GM10266 (cell line): Measurements from ENCODE around the gene CST7.

Source experiments
- DNase-seq: peaks from one replicate; pipeline ENCODE4 v3.0.0; 2012; ENCODE audit errors: extremely low spot score
- CTCF ChIP-seq: IDR thresholded peaks from 2 replicates; pipeline ENCODE4 v1.5.1; 2012; ENCODE audit warnings: mild to moderate bottlenecking, low read depth; ENCODE audit not compliant: control insufficient read depth, insufficient read depth; ENCODE audit errors: missing control alignments

Gene CST7

GRCh38 chr20:24985802-24986201, 36.7 kb downstream of the CST7 start:
- no peak for DNase-seq
- no peak for TF ChIP-seq CTCF

- TF ChIP-seq CTCF: no peak
- no peak for DNase-seq
Observed at GRCh38 chr20:24986436-24987015, 37.5 kb downstream of the CST7 start.

- no peak for TF ChIP-seq CTCF
- no peak for DNase-seq
Observed at GRCh38 chr20:24987244-24987643, 38.2 kb downstream of the CST7 start.

- DNase-seq: no peak
- TF ChIP-seq CTCF: no peak
Observed at GRCh38 chr20:24987873-24988835, 39.1 kb downstream of the CST7 start.

- DNase-seq: no peak
- no peak for TF ChIP-seq CTCF
Observed at GRCh38 chr20:24989162-24989561, 40.1 kb downstream of the CST7 start.

- TF ChIP-seq CTCF: no peak
- no peak for DNase-seq
Observed at GRCh38 chr20:24990810-24991252, 41.8 kb downstream of the CST7 start.
